Prostate gland (tissue), 2 donors: ENCODE measurements around the gene SRSF3. TPM values are rescaled to one million over a fixed set of nuclear protein-coding genes. Genes with fewer than 3 reads are reported as not detected.
A peak's percentile ranks its signal among the peaks of the same experiment; 100 is the strongest.
"Not testable (repeated sequence)": the region's sequence is repeated elsewhere in the genome, so short reads cannot be mapped to it uniquely, and the experiment has no call there.

Experiments used
- DNase-seq: peaks from one replicate; pipeline ENCODE4 v3.0.0-alpha.2; 2019; ENCODE audit warnings: low spot score
- H3K27ac ChIP-seq, 2 donors: fragments of 200-600 bp; sonication (generic); 2 replicates each; pipeline ENCODE4 v1.5.1; 2017 to 2019
- H3K27me3 ChIP-seq: fragments of 200-600 bp; sonication (generic); replicated peaks from 2 replicates; pipeline ENCODE4 v1.5.1; 2019; ENCODE audit not compliant: insufficient read depth
- H3K36me3 ChIP-seq, 2 donors: fragments of 200-600 bp; sonication (generic); 1 replicate in 1 of 2; 2 replicates in 1 of 2; pipeline versions ENCODE4 v1.5.1 to v1.8.1; 2017 to 2019
- H3K4me1 ChIP-seq: fragments of 200-600 bp; sonication (generic); replicated peaks from 2 replicates; pipeline ENCODE4 v1.5.1; 2019
- H3K4me3 ChIP-seq, 2 donors: fragments of 200-600 bp; sonication (generic); 2 replicates each; pipeline ENCODE4 v1.5.1; 2017 to 2019
- H3K9me3 ChIP-seq: fragments of 200-600 bp; sonication (generic); 2 replicates; pipeline ENCODE4 v1.5.1; 2017
- CTCF ChIP-seq, 4 experiments: fragments of 200-600 bp in 2 of 4; fragments of 450-650 bp in 2 of 4; sonication (generic) in 2 of 4; IDR thresholded peaks; 1 replicate in 3 of 4; 2 replicates in 1 of 4; pipeline ENCODE4 v1.5.1; 2016 to 2019; ENCODE audit warnings: antibody characterized with exemption in 4 of 4, mild to moderate bottlenecking in 2 of 4, moderate library complexity in 2 of 4
- POLR2A ChIP-seq: fragments of 450-650 bp; IDR thresholded peaks from one replicate; pipeline ENCODE4 v1.6.1; 2016; ENCODE audit warnings: antibody characterized with exemption, mild to moderate bottlenecking
- POLR2AphosphoS5 ChIP-seq: sonication (generic); formaldehyde crosslinking; IDR thresholded peaks from one replicate; pipeline ENCODE4 v1.6.1; 2017; ENCODE audit warnings: antibody characterized with exemption
- WGBS: methylation state at CpG from one replicate; pipeline ENCODE4 v1.1.5; 2018; 5-methylcytosine and 5-hydroxymethylcytosine counted together
- intact Hi-C: fragments of 100-400 bp; cut with DNase I; formaldehyde crosslinking; loops from one replicate; pipeline ENCODE4 v1.14.2; 2022
- total RNA-seq, 2 donors: library from RNA; depleted of rRNA; stranded (reverse); fragments of >200 nt; gene quantifications; one replicate each; pipeline ENCODE4 v1.1.0, GENCODE V29; 2016

SRSF3 gene
- total RNA-seq, 2 donors from 2014 or later, result 111 to 153 TPM

- WGBS, result 6% methylated on average over 9 of the region's 9 CpGs
- peak overlapping the region; percentile 65 to 74 for H3K4me3 ChIP-seq
- H3K27me3 ChIP-seq, result no peaks in the 10 kb centered on the region
- DNase-seq, result no peak
- no peak for TF ChIP-seq POLR2A
- peak overlapping the region; percentile 26 to 40 for H3K27ac ChIP-seq
- H3K36me3 ChIP-seq, result peaks cover 0 to 13% of the 10 kb centered on the region in 2 donors
- H3K9me3 ChIP-seq, result no peaks in the 10 kb centered on the region
- H3K4me1 ChIP-seq, result peaks cover 4% of the 10 kb centered on the region
- intact Hi-C loops, result no loop called here
Measured at GRCh38 chr6:36598326-36598725, 4.2 kb downstream of the SRSF3 start.

GRCh38 chr6:36598739-36599318 is 4.7 kb downstream of the SRSF3 start:
- intact Hi-C loops, result no loop called here
- TF ChIP-seq POLR2A (no peak), CTCF (IDR thresholded peaks at IDR 0.05) (no peak), POLR2AphosphoS5 (no peak)
- H3K27ac ChIP-seq, result peak overlapping the region; percentile 26 to 40
- peaks cover 3 to 13% of the 10 kb centered on the region in 2 donors for H3K36me3 ChIP-seq
- no peak for DNase-seq
- H3K9me3 ChIP-seq, result no peaks in the 10 kb centered on the region
- H3K4me1 ChIP-seq, result peaks cover 4% of the 10 kb centered on the region
- H3K4me3 ChIP-seq, result peak overlapping the region; percentile 65 to 74
- WGBS, result 29% methylated on average over 11 of the region's 11 CpGs
- H3K27me3 ChIP-seq, result no peaks in the 10 kb centered on the region

GRCh38 chr6:36599791-36600209 is 5.6 kb downstream of the SRSF3 start:
- WGBS, result 47% methylated on average over 14 of the region's 14 CpGs
- Histone ChIP-seq H3K4me1 (peaks cover 4% of the 10 kb centered on the region), H3K27ac (no peak overlapping the region), H3K4me3 (peak overlapping the region in 1 of 2 donors; percentile 0), H3K36me3 (peaks cover 3 to 13% of the 10 kb centered on the region in 2 donors), H3K27me3 (no peaks in the 10 kb centered on the region), H3K9me3 (no peaks in the 10 kb centered on the region)
- intact Hi-C loops, result no loop called here
- DNase-seq, result no peak
- no peak for TF ChIP-seq POLR2A
- no peak for TF ChIP-seq CTCF (IDR thresholded peaks at IDR 0.05)
- TF ChIP-seq POLR2AphosphoS5, result peak; percentile 9

- Histone ChIP-seq H3K4me3 (no peak overlapping the region), H3K9me3 (no peaks in the 10 kb centered on the region), H3K4me1 (peaks cover 4% of the 10 kb centered on the region), H3K36me3 (peaks cover 3 to 13% of the 10 kb centered on the region in 2 donors), H3K27me3 (no peaks in the 10 kb centered on the region), H3K27ac (no peak overlapping the region)
- no peak for DNase-seq
- intact Hi-C loops, result no loop called here
- TF ChIP-seq POLR2AphosphoS5 (no peak), CTCF (IDR thresholded peaks at IDR 0.05) (no peak), POLR2A (no peak)
- 52% methylated on average over 6 of the region's 6 CpGs for WGBS
Measured at GRCh38 chr6:36600564-36601146, 6.5 kb downstream of the SRSF3 start.

- intact Hi-C loops, DNase-seq, H3K4me1 ChIP-seq, H3K4me3 ChIP-seq, H3K27ac ChIP-seq, H3K9me3 ChIP-seq, H3K27me3 ChIP-seq: not testable (repeated sequence)
- H3K36me3 ChIP-seq, result peaks cover 3 to 13% of the 10 kb centered on the region in 2 donors
- WGBS, result 44% methylated on average over 3 of the region's 3 CpGs
Measured at GRCh38 chr6:36601818-36602217, 7.7 kb downstream of the SRSF3 start.
